ENCODE data around the gene ZFY.

GRCh38 chrY:3021176-3021575, 86.0 kb downstream of the ZFY start:
- TF ChIP-seq CTCF (IDR thresholded peaks at IDR 0.05; ENCODE audit: control extremely low read depth in 1 of 3, insufficient read depth in 1 of 3, low read depth in 1 of 3, low read length in 3 of 3), result no peak
- no peak for TF ChIP-seq RAD21 (IDR thresholded peaks at IDR 0.05 in 1 of 2, conservative IDR thresholded peaks at IDR 0.05 in 1 of 2; ENCODE audit: low read depth in 2 of 2, low read length in 2 of 2)
- TF ChIP-seq RNF2 (IDR thresholded peaks at IDR 0.05; ENCODE audit: borderline replicate concordance, low read depth, low read length, missing control alignments, poor library complexity, severe bottlenecking), result no peak
- no peak for TF ChIP-seq POLR2A (IDR thresholded peaks at IDR 0.05; ENCODE audit: control extremely low read depth in 1 of 2, low read depth in 2 of 2, low read length in 2 of 2)
- TF ChIP-seq RFX5 (IDR thresholded peaks at IDR 0.05; ENCODE audit: borderline replicate concordance, low read depth, low read length), result no peak
- TF ChIP-seq EP300 (IDR thresholded peaks at IDR 0.05; ENCODE audit: borderline replicate concordance in 1 of 2, low read depth in 2 of 2, low read length in 2 of 2), result no peak
- TF ChIP-seq KDM5A (IDR thresholded peaks at IDR 0.05; ENCODE audit: low read length), result no peak
- TF ChIP-seq POLR2AphosphoS5 (IDR thresholded peaks at IDR 0.05; ENCODE audit: low read depth, low read length), result no peak
- TF ChIP-seq SP2 (IDR thresholded peaks at IDR 0.05; ENCODE audit: low read length), result no peak
- TF ChIP-seq ZNF274 (IDR thresholded peaks at IDR 0.05; ENCODE audit: borderline replicate concordance, extremely low read depth, low read length), result no peak

Data from H1 (cell line).